GM12864 (cell line): ENCODE measurements around the gene FLYWCH1.

Experiments
- DNase-seq: peaks from one replicate; pipeline ENCODE4 v3.0.0-alpha.2; 2011; ENCODE audit warnings: low read depth
- H3K4me3 ChIP-seq: 2 replicates; pipeline ENCODE4 v1.5.1; 2011; ENCODE audit warnings: mild to moderate bottlenecking, low read depth, low read length, control low read depth
- TF ChIP-seq, protein P1 (sequence below): IDR thresholded peaks from 2 replicates; pipeline ENCODE4 v1.5.1; 2011; ENCODE audit warnings: low read depth, mild to moderate bottlenecking, moderate library complexity, low read length, control low read depth, inconsistent platforms; ENCODE audit errors: missing control alignments

FLYWCH1 gene

DNA sequence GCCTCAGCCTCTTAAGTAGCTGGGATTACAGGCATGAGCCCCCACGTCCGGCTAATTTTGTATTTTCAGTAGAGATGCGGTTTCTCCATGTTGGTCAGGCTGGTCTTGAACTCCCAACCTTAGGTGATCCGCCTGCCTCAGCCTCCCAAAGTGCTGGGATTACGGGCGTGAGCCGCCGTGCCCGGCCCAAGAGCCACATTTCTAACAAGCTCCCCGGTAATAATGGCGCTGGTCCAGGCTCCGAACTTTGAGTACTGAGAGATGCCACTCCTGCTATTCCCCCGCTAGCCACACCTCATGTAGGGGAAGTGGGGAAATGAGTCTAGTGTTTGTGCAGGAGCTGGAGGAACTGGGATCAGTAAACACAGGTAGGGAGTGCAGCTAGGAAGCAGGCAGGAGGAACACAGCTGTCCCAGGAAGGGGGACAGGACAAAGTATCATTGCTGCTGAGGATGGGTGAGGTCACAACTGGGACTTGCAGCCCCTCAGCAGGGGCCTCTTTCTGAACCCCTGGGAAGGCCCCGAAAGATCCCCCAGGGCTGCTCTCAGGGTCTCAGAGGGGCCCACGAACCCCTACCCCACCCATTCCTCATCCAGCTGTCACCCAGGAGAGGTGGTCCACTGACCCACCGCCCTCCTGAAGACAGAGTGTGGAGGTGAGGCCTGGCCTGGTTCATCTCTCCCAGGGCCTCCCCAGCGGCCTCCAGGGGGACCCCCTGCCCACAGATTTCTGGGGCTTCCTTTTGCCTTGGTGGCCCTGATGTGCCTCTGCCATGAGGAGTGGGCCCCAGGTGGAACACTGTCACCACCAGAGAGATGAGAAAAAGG, 48.7 kb downstream of the FLYWCH1 start:
- TF ChIP-seq, protein P1, sequence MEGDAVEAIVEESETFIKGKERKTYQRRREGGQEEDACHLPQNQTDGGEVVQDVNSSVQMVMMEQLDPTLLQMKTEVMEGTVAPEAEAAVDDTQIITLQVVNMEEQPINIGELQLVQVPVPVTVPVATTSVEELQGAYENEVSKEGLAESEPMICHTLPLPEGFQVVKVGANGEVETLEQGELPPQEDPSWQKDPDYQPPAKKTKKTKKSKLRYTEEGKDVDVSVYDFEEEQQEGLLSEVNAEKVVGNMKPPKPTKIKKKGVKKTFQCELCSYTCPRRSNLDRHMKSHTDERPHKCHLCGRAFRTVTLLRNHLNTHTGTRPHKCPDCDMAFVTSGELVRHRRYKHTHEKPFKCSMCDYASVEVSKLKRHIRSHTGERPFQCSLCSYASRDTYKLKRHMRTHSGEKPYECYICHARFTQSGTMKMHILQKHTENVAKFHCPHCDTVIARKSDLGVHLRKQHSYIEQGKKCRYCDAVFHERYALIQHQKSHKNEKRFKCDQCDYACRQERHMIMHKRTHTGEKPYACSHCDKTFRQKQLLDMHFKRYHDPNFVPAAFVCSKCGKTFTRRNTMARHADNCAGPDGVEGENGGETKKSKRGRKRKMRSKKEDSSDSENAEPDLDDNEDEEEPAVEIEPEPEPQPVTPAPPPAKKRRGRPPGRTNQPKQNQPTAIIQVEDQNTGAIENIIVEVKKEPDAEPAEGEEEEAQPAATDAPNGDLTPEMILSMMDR, result no peak
- no peak for DNase-seq
- no peak overlapping the region for H3K4me3 ChIP-seq

DNA sequence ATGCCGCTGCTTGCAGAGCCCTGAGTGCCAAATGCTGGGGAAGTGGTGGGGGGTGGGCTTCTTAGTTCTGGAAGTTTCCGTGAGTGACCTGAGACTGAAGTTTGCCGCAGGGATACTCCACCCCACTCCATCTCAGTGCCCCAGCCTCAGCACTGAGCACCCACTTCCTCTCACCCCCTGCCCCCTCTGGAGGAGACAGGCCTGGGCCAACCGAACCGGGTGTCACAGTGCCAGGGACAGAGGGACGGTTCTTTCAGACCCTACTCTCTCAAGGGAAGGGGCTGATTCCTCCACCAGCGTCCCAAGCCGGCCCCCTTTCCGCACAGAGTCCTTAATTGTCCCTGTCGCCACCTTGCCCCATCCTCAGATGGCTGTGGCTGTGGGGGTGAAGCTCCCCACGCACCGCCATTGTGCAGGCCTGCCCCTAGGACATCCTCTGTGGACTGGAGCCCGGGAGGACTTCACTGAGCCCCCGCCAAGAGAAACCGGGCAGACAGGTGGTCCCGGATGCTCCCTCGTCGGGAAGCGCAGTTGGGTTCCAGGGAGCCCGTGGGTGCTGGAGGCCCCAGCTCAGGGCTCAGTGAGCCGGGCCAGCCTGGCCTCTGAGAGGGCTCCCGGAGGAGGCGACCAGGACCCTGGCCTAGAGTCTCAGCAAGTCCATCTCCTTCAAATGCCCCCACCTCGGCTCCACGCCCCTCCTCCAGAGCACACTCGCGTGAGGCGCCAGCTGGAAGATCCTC, 50.8 kb downstream of the FLYWCH1 start:
- TF ChIP-seq, protein P1, result no peak
- H3K4me3 ChIP-seq, result no peak overlapping the region
- no peak for DNase-seq

DNA sequence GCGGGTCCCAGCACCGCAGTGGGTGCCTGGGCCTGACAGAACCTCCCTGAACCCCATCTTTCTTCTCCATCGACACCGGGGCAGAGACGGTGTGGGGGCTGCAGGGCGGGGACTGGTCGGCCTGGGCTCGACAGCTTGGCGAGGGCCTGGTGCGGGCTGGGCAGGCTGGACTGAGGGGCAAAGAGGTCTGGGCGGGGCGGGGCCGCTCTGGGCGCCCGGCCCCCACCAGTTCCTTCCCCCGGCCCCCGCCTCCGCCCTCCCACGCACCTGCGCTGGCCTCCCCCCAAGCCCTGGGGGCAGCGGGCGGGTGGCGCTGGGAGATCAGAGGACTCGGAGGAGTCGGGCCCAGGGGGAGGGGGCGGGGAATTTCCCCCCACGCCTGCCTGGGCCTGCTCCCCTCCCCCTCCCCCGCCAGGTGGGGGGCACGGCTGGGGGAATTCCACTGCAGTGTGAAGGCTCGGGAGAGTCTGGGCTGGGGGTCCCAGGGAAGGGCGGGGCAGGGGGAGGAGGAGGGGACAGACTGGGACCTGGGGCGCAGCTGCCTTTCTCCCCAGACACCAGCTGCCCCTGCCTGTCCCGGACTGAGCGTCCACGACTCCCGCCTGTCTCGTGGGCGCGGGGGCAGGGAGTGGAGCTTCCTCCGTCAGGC, 51.5 kb downstream of the FLYWCH1 start:
- peak overlapping the region; percentile 31 for H3K4me3 ChIP-seq
- no peak for DNase-seq
- TF ChIP-seq, protein P1, result no peak

DNA sequence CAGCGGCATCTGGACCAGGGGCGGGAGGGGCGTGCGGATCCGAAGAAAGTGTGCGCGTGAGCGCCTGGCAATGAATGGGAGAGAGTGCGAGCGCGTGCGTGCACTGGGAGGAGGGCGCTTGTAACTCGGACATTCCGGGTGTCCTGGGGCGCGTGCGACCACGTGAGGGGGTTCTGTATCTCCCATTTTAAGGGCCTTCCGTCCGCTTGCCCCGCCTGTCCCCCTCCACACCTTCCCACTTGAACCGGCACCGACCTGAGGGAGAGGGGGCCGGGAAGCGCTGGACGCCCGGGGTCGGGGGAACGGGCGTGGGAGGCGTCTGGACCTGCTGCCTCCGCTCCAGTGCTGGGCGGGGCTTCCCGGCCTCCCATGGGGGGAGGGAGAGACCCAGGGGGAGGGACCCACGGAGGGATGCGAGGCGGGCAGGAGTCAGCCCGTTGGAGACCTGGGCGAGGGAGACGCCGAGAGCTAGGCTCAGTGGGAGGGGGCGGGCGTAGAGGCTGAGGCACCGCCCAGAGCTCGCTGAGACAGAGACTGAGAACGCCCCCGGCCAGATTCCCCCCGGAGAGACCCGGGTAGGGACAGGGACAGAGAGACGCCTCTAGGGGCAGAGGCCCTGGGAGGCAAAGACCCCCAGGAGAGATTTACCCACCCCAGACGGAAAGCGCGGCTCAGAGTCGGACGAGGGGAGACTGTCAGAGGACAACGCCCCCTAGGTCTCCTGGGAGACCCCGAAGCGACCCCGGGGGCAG, 52.2 kb downstream of the FLYWCH1 start, which contains the start of gene KREMEN2:
Gene KREMEN2 (plus strand): TSS at position 553 of the 752 bp plus-strand sequence. CDS start 246 bp downstream, outside the sequence.
- DNase-seq, result no peak
- H3K4me3 ChIP-seq, result peak within 1 kb of the TSS; percentile 31
- TF ChIP-seq, protein P1, result no peak

DNA sequence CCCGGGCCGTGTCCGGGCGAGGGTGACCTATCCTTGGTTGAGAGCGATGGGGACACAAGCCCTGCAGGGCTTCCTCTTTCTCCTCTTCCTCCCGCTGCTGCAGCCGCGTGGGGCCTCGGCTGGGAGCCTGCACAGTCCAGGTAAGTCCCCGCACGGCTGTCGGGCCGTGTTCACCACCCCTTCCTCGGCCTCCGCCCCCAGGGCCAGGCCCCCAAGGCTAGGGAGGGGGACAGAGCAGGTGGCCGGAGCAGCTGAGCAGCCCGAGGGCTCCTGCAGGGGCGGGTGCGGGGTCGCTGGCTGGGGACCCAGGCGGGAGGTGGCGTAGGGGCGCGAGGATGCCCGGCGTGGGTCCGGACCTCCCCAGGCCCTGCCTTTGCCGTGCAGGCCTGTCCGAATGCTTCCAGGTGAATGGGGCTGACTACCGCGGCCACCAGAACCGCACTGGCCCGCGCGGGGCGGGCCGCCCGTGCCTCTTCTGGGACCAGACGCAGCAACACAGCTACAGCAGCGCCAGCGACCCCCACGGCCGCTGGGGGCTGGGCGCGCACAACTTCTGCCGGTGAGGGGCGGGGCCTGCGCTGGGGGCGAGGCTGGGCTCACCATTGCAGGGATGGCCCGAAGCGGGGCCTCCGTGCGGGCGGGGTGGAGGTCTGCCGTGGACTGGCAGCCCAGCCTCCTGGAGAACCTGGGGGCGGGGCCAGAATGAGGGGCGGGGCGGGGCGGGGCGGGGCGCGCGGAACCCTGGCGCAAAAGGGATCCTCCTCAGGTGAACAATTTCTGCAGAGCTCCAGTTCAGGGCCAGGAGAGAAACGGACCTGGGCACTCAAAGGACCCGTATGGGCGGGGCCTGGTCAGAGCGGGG, 53.0 kb downstream of the FLYWCH1 start:
- peak overlapping the region; percentile 31 for H3K4me3 ChIP-seq
- TF ChIP-seq, protein P1, result no peak

More for the DNA sequence above, 53.0 kb downstream of the FLYWCH1 start:
- no peak for DNase-seq
